GM21423 (cell line): Measurements from ENCODE around the gene MITF.
"Not testable (repeated sequence)": the region's sequence is repeated elsewhere in the genome, so short reads cannot be mapped to it uniquely, and the experiment has no call there.

ENCODE experiments used
- ATAC-seq: cut with Tn5 transposase; IDR thresholded peaks from one replicate; pipeline ENCODE4 v1.9.1; 2021; ENCODE audit warnings: mild to moderate bottlenecking, moderate library complexity; ENCODE audit not compliant: unreplicated experiment

The MITF gene

DNA sequence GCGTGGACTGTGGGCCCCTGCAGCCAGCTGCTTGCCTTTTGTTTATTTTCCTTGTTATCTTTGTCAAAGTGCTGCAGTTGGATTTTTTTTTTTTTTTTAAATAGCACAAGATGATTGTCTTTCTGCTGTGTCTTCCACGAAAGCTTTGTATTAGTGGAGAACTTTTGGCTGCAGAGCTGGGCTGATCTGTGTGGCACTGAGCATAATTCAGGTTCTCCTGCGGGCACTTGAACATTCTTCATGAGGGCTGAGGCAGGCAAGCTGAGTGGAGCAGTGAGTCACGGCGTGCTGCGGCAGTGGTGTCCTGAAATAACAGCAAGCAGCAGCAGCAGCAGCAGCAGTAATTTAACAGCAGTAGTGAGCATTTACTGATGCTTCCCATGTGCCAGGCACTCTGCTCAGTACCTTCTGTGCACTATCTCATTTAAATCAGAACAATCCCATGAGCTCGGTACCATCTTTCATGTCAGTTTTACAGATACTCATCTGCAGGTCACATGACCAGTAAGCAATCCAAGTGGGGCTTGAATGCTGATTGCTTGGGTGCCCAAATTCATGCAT, 45.8 kb downstream of the MITF start:
- no peak for ATAC-seq

DNA sequence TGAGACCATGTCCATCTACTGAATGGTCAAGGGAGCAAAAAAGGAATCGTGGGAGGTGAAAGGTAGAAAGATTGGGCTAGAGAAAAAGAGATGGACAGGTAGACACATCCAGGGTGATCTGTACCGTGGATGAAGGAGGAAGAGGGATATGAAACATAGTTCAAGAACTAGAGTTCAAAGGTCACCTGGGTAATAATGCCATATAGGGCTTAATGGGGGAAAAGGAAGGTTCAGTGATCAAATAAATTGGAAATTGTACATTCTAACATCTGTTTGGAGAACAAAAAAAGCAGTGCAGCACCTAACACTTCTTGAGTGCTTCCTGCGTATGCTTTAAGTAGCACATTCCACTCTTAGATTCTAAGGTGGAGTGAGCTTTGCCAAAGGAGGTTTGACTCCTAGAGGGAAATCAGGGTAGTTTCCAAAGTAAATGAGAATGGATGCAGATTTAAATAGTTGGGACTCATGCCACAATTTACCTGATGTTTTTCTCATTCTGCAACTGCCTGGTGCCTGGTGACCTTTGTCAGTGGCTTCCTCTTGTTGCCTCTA, 46.6 kb downstream of the MITF start:
- ATAC-seq, result no peak

DNA sequence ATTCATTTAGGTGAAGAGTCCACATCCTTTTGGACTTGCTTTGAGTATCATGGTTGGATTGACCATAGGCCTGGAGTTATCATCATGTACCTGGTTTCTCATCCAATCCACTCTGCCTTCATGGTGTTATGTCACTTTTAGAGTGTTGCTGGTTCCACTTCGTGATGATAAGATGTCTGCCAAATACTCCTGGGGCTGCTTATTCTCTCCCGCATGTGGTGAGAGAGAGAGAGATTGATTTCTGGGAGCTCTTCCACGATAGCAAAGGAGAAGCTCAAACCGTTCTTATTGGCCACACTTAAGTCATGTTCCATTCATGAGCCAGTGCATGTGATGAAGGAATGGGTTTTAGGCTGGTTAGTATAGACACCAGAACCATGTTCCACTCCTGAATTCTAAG, 47.6 kb downstream of the MITF start:
- no peak for ATAC-seq

DNA sequence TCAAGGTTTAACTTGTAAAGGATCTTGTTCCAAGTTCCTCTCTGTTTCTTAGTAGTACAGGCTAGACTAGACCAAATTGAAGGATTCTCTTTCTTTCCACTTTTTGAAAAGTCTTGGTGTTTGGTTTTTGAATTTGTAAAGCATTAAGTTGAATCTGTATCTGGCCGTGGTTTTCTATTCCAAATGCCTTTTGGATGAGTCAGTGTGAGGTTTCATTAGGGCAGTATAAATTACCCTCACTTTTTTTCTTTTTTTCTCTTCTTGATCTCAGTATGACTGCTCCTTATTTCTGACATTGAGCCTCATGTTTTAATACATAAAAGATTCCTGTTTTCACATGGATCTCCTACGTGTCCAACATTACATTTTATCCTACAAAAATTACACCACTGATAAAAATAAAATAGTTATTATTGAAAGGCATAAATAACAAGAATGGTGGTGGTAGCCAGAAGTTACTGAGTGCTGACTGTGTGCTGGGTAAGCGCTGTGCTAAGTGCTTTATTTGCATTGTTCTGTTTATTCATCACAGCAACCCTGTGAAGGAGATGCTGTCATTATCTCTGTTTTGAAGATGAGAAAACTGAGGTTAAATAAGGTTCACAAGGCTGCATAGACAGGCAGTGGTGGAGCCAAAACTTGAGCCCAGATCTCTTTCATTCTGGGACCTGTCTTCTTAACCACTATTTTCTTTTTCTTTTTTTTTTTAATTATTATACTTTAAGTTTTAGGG, 48.3 kb downstream of the MITF start:
- ATAC-seq, result no peak

DNA sequence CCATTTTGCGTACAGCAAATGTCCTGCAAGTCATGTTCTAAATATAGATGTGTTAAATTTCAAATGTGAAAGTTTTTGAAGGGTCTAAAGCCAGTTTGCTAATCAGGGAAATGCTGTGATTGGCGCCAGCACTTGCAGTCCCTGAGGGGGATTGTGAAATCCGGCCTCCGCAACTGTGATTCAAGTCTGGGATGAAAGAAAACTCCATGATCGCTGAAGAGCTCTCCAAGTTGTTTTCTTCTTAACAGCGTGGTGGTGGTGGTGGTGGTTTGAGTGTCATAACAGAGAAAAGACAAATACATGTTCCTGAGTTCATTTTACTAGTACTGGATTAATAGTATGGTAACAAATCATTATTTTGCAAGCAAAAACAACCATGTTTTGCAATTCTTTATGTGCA, 51.8 kb downstream of the MITF start:
- no peak for ATAC-seq

DNA sequence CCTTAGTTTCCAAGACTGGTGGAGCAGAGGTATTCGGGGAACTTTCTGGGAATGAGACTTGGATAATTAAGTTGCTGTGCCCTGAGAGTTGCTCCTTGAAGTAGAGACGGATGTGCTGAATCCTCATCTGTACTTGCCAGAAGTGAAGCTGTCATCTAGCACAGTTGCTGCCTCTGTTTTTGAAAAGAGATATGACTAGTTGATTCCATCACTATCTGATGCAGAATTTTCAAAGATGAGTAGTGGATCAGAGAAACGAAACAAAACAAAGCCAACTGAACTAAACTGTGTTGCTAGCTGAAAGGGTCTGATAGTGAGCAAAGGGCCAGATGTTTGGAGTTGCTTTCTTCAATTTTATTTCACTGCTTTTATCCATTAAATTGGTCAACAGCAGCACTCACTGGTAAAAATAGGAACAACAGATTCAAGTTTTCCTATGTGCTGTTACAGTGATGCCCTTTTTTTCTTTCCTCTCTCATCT, 52.7 kb downstream of the MITF start:
- no peak for ATAC-seq

DNA sequence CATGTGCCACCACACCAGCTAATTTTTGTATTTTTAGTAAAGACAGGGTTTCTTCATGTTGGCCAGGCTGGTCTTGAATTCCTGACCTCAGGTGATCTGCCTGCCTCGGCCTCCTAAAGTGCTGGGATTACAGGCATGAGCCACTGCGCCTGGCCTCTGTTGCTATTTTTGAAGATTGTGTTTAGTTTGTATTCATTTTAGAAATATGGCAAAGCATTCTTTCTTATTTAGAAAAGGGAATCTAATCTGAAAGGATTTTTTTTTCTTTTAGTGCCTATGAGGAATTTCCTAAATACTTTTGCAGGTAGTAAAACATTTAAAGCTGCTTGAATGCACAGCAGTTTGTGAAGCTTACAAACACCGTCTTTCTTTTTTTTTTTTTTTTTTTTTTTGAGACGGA, 56.9 kb downstream of the MITF start:
- ATAC-seq, result not testable (repeated sequence)

DNA sequence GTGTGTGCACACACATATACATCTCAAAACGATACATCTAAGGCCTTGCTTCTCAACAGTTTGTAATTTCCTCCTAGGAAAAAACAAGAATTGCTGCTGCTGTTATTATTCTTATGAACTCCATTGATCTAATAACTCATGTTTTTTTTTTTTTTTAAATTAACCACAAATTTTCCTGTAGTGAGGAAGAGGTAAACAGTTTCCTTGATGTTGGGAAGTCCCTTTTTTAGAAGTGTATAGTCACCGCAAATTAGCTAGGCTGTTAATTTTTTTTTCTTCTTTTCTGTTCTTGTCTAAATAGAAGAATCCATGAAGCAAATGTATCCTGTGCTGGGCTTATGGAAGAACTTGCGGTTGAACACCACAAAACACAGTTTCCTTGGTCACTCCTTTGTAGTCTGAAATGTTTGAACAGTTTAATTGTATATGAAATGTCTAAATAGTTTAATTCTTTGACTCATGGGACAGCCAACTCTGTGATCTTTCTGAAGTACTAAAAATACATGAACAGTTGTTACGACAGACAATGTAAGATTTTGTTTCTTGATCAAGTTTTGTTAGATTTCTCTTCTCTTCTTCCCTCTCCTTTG, 64.5 kb downstream of the MITF start:
- ATAC-seq, result no peak

DNA sequence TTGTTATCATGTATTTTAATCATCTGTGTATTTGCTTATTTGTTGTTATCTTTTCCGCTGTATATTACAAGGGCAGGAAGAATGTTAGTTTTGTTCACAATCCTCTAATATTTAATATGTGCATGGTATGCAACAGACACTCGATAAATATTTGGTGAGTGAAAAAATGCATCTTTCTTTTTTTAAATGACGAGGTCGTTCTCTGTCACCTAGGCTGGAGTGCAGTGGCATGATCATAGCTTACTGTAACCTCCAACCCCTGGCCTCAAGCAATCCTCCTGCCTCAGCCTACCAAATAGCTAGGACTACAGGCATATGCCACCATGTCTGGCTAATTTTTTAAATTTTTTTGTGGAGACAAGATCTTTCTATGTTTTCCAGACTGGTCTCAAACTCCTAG, 66.2 kb downstream of the MITF start:
- no peak for ATAC-seq

DNA sequence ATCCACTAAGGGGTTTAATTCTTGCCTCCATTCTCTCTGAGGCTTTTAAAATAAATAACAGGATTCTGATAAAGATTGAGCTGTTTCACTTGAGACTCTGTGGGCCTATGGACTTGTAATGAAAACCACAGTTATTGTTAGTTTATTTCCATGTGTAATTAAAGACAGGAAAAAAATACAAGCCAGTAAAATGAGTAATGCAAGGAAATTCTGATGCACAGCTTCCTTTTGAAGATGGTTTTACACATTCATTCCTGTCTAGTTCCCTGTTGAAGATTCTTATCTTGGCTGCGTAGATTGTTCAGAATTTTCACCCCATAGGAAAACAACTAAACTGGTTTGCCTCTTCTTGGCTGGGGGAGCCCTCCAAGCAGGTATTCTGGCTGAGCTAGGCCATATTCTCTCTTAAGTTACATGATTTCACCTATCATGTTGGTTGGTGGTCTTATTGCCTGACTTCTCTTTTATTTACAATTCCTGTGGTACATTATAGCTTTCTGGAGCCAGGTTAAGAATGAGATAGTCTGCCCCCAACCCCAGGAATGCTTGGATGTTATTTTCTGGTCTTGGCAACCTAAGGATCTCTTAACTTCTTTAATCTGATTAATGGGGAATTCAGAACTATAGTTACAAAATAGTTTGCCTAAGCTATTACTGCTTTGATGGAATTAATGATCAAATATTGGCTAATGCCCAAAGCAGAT, 67.6 kb downstream of the MITF start:
- no peak for ATAC-seq

DNA sequence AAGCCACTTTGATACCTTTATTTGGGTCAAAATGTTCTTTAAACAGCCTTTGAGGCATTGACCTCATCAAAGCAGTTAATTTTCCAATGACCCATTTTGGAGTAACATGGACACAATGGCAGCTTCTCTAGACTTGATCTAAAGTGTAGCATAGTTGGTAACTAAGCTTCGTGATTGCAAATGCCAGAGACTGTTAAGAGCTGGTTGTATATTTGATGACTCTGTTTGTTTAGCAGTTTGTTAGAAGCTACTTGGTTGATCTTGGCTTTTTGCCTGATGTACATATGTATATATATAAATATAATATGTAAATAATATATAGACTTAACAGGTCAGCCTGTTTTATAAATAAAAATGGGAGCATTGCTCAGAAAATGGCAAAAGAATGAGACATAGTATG, 68.4 kb downstream of the MITF start:
- ATAC-seq, result no peak

DNA sequence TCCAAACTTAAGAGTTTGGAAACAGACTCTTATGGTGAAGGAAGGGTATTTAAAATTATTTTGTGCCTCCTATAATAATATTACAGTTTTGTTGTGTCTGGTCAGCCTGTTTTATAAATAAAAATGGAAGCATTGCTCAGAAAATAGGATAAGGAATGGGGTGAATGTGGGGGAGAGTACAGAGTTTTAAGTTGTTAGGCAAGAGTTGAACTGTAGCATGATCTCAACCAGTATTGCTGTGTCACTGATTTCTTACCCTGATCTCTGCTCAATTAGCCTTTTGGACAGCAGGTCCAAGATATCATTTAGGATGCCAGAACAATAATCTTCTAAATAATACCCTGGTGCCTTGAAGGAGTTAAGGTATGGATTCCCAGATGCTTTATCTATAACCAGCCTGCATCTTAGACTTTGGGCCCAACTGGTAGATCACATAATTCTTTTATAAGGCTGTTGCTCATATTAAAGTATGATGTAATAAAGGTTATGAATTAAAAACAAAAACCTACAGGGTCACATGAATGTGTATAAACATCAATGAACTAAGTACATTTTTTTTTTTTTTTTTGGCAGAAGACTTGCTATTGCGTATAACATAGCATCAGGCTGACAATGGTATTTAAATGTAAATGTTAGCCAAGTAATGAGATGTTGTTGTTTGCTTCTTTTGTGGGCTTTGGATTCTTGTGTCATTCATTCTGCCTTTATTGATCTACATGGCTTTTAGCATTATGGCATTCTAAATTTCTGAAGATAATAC, 70.0 kb downstream of the MITF start:
- ATAC-seq, result no peak

DNA sequence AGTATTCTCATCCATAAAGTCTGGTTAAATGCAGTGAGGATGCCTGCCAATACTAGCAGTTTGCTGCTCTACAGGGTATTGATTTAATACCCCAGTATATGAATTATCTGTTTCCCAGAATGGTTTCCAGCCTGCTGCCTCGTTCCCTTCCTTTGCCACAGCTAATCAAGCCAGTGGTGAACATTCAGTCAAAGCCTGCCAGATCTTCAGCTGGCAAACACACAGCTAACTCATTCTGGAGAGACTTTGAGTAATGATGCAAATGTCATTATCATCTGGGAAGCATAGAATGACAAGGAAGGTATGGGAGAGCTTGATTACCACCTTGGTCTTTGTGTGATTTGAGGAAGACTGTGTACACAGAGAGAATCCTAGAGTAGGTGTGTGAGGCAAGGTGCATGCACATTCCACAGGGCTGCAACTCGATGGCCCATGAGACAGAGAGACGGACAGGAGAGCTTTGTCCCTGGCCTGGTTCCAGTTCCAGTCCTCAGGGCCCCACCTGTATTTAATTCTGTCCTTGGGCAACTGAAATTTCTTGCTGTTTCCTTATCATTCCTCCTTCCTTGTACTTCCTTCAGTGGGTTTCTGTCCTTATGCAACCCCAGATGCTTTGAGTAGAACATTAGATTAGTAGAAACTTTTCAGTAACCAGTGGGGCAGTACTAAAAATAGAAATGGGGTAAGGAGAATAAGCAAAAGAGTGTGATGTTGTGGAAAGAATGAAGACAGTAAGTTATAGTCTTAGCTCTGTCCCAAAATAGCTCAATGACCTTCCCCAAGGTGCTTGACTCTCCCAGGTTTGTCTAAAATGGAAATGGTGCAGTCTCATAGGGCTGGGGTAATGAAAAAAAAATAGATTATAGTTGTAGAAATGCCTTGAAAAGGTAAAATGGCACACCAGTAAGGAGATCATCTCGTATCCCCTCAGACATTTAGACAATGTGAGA, 72.5 kb downstream of the MITF start:
- ATAC-seq, result no peak

DNA sequence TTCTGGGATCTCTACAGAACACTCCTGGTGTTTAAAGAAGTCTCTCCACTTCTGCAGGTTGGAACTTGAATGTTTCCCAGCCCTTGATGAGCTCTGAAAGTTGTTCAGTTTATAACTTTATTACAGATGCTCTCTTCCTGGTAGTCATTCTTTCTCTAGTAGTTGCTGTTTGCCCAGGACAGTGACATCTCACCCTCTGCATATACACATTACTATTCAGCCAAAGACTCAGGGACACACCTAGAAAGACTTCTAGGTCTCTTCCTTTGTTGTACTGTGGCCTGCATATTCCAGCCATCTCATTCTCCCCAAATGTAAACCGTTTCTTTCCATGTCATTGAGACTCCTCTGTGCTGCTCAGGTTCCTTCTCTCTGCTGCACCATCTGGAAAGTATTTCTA, 76.7 kb downstream of the MITF start:
- no peak for ATAC-seq

DNA sequence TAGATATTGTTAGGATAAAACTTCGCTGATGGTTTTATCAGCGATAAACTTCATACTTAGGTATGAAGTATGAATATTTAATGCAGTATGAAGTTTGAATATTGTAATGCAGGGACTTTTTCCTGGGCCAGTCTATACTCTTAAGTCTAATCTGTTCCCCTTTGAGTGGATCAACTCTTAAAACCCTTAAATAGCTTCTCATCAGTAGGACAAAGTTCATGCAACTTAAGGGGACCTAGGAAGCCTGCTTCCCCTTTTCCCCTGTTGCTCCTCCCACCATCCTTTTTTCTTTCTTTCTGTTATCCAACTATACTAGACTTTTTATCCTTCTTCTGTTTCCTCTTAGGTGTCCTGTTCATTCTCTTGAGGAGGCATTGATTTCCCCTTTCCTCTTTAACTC, 78.7 kb downstream of the MITF start:
- ATAC-seq, result no peak

DNA sequence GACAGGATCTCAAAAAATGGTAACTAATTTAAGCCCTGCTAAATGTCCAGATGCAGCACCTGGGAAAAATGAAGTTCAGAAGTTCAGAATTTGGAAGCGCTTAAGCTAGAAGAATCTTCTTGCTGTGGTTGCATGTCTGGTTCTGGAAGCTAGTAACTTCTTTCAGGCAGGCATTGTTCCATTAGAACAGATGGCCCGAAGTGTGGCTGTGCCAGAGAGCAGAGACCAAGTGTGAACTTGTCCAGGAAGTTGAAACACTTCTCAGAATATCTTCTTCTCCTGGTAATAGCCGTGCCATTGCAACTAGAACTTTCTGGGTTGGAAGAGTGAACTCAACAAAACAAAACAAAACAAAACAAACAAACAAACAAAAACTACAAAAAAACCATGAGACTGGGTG, 80.0 kb downstream of the MITF start:
- no peak for ATAC-seq

DNA sequence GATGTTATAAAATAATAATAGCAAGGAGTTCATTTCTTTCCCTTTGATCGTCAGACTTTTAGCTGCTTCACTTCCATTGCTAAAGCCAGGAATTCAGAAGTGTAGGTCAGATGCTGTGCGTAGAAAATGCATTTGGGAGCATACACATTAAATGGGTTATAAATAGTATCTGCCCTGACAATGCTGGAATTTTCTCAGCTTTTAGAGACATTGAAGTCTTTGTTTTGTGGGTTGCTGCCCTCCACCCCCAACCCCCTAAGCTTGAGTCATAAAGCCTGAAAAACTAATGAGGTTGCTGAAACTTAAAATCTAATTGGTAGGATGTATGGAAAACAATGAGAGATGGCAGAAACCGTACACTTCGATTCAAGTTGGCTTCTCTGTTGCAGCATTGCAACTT, 81.9 kb downstream of the MITF start:
- ATAC-seq, result no peak

DNA sequence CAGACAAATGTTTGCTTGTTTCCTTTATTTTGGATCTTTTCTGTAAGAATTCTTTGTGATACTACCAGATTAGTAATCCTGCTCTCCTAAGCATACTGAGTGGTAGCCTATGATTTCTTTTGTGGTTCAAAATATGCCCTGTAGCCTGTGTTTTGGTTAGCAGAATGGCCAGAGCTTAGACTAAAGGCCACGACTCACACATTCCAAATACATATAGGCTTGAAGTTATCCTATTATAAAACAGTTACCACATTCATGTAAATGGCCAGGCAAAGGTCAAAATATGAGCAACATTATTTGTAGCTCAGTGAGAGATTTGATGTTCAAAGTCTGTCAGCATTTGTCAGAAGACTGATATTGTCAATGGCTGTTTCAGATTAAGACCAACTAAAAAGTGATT, 84.5 kb downstream of the MITF start:
- ATAC-seq, result no peak

DNA sequence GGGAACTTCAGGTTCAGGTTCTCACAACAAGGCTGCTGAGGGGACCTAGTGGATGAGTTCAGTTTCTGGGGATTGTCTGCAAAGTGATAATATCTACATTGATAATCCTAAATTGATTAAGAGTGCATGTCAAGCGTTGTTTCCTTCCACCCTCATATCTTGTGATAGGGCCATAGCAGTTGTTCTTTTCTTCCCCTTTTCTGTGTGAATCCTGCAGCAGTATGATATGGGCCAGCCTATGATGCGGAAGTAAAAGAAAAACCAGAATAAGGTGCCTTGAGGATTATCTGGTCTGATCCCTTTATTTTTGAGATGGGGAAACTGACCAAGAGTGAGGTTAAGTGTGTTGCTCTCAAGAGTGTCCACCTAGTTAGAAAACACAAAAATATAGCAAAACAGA, 86.2 kb downstream of the MITF start:
- ATAC-seq, result no peak

DNA sequence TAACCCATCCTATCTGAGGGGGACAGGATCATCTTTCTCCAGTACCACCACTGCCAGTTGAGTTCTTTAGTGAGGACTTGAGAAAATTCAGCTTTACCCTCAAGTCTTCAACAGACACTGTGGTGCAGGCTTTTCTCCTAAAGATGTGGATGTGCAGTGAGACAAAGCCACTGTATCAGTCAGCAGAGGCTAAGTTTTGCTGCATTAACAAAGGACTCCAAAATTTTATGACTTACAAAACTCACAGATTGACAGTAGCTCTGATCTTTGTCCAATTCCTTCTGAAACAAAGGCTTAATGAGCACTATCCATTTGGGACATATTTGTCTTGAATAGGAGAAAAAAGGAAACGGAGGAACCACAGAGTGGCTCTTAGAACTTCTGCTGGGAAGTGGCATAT, 87.9 kb downstream of the MITF start:
- ATAC-seq, result no peak
